NCI-H2196 treated with DMSO at 0.1 percent for 48 hours (cell line): ENCODE data around the gene EML6.

Experiments
- DNase-seq: peaks from one replicate; lab custom pipeline; 2025; ENCODE audit not compliant: unreplicated experiment; lab: John Stamatoyannopoulos, UW

Gene EML6

DNA sequence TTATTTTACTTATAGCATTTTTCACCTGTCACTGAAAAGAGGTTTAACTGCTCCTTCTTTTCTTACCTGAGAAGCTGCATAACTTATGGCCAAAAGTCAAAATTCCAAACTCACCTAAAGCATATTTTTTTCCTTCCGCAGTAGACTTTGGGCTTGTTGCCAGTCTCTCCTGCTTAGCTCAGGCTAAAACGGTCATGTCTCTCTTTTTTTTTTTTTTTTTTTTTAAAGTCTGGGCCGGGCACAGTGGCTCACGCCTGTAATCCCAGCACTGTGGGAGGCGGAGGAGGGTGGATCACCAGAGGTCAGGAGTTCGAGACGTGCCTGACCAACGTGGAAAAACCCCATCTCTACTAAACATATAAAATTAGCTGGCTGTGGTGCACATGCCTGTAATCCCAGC, 213.3 kb downstream of the EML6 start:
- DNase-seq, result no peak

DNA sequence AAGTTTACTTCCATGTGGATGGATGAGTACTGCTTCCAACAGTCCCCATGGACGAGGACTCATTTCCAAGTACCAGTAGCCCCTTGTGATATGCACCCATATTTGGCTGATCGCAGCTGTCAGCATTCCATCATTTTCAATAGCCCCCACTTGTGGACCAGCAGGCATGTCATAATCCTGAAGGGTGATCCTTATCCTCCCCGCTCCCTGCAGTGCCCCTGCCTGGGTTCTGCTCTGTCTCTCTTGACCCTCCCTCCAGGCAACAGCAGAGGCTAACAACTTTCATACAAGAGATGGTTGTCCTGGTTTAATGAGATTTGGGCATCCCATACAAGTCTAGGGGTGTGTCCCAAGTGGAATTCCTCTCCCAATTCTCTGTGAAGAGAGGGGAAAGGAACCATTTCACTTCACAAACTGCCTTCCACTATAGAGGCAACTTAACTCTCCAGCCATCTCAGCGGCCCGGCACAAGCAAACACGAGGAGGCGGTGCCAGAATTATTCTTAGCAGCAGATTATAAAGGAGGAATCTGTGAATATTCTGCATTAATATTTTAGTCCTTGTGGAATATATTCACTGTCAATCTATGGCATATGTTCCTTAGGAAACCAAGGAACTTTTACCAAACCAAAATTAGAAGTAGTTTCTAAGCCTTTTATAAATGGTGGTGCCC, 216.1 kb downstream of the EML6 start:
- no peak for DNase-seq

DNA sequence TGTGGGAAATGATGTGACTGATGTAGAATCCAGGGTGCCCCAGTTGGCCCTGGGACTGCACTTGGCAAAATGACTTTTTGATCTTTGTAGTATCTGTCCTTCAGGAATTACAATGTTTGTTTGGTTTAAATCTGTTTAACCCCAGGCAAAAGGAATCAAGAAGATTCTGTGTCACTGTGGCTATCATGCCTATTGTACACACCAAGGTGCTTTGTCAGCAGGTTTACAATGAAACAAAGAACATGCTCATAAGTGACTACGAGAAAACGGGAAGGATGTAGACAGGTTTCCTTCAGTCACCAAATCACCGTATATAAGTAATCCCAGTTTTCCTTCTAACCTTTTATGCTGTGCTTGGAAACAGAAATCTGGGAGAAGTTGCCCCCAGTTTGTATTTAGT, 217.3 kb downstream of the EML6 start:
- no peak for DNase-seq

DNA sequence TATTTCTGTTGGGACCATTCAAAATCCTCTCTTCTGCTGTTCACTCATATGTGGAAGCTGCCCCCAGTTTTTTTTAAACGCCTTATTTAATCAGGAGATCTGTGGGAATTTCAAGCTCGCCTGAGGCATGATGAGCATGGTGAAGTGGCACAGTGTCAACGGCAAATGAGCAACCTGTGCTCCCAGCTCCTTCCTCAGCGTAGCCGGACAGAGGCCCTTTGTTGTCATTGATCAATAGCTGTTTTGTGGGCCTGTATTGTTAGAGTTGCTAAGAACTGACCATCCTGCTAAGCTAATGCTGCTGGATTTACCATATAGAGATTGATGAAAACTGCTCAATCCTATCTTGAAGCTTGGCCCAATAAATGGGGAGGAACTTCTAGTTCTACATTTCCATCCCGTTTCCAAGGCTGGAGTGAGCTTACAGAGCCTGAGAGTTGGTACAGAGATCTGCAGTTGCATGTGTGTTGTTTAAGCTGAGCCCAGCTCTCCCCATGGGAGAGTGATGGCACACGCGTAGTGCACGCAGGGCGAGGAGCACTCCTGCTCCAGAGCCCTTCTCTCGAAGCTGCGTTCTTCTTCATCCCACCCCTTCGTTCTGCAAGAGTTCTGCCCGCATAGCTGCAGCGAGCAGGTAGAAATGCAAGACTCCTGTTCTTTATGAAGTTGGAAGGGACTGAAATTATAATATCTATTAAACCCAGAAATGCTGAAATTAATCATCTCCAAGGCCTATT, 218.0 kb downstream of the EML6 start:
- no peak for DNase-seq

DNA sequence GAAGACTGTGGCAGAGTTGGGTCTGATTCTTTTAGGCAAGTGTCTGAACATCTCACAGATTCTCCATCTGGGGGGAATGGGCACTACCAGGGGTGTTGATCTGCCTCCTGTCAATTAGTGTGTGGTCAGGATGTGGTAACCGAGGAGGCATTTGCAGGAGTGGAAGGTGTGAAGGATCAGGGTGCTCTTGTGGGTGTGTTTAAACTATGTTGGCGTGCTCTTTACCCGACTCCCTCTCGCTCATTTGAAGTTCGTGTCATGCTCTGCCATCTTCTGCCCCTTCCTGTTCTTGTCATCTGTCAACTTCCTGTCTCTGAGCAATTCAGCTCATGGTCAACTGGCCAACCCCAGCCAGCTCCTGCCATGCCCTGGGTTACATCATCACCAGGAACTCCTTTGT, 218.9 kb downstream of the EML6 start:
- DNase-seq, result no peak

DNA sequence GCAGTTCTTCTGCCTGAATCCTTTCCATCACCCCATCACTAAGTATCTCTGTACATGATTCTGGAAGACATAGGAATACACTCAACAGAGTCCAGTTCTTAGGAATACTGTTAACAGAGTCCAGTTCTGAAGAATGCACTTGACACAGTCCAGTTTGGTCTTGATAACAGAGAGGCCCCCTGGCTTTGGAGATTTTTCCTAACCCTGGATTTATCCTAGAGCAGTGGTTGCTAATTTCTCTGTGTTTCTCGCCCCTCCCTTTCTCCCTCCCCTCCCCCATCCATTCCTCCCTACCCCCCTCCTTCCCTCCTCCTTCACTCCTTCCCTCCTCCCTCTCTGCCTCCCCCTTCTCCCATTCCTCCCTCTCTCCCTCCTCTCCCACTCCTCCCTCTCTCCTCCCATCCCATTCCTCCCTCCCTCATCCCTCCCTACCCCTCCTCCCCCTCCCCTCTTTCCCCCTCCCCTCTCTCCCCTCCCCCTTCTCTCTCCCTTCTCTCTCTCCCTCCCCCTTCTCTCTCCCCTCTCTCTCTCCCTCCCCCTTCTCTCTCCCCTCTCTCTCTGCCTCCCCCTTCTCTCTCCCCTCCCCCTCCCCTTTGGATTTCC, 221.4 kb downstream of the EML6 start:
- no peak for DNase-seq

DNA sequence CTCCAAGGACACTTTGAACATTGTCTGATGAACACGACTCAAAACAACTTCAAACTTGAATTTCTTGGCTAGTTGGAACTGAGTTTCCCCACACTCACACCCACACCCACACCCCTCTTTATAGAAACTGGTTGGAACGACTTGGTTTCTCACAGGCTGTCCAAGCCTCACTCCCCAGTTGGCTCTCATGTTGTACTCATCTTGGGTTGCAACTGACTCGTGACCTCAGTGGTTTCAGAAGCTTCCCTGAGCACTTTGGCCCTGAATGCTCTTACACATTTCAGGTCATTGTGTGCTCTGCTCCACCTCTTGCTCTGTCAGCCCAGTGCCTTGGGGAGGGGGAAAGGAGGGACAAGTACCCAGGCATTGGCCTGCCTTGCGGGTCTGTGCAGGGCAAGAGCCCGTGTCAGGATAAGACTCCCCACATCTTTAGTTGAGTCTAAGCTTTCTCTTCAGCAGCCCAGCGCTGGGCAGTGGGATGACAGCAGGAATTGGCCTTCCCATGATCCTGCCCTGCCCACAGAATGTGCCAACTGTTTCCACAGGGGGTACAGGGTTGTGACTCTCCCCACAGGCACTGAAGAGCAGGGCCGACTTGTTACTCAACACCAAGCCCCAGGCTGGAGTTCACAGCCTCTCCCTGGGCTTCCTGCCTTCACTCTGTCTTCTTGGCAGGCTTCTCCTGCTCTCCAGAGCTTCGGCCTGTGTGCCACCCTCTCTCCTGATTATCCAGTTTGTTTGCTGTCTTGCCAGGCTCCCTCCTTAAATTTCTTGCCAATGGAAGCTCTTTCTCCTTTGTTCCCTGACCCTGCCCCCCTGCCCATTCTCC, 222.1 kb downstream of the EML6 start:
- no peak for DNase-seq

DNA sequence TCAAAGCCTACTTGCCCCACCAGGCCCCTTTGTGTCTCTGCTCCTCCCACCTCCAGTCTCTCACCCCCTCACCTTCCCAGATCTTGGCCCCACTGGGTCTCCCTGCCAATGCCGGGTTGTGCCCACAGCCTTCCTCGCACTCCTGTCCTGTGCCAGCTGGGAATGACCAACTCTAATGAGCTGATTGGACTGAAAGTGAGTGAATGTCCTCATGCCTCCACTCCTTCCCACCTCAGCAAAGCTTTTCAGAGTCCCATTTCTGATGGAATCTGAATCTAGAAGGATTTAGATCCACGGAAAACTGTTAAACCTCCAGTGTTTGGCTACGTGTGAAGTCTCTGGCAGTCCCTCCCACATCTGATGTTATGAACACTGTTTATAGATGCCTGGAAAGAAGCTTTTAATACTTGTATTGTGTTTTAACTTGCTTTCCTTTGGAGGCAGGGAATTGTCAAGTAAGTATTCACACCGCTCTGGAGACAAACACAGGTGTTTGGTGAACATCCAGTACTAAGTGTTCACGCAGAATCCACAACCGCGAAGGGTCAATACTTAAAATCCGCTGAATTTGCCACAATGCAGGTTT, 222.9 kb downstream of the EML6 start:
- DNase-seq, result no peak

DNA sequence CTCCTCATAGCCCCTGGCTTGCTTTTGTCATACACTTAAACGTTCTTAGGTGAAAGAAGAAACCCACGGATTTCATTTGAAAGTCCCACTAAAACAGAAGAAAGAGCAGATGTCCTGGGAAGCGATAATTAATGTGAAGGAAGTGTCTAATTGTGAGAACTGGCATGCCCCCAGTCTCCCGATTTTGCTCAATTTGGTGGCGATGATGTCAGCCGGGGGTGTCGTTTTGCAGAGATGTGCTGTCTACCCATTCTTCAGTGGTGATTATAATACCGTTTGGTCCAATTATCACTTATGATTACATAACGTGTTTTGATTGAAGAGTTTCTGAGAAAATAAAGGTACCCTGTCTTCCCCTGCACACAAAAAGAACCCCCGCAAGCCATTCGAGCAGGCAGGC, 223.7 kb downstream of the EML6 start:
- DNase-seq, result no peak

DNA sequence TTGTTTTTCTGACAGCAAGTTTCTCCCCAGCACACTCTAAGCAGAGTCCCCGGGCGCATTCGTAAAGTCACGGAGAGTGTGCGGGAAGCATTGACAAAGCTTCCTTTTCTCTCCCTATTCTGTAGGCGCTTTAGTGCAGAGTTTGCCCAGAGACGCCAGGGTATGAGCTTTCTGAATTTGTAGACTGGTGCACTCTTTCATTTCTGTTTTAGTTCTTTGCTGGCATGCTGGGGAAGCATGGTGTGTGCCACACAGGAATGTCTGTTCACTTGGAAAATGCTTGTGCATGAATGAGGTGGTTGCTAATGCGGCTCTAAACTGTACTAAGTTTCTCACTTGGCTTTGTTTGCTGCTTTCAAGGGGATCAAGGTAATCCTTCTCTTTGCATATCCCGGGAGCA, 224.2 kb downstream of the EML6 start:
- no peak for DNase-seq

DNA sequence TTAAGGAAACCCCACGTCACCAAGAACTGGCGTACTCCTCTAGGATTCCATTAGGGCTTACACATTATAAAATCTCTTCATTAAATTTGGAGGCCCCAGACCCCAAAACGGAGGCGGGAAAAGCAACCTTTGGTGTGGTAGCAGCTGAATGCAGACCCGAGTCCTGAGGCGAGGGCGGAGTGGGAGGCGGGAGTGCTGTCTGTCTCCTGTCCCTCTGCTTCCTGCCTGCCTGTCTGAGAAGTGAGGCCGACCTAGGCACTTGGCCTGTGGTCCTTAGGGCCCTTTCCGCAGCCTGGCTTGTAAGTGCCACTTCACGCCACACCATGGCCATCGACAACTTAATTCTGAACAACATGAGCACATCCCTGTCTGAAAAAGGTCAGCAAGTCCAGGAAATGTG, 224.7 kb downstream of the EML6 start:
- no peak for DNase-seq

DNA sequence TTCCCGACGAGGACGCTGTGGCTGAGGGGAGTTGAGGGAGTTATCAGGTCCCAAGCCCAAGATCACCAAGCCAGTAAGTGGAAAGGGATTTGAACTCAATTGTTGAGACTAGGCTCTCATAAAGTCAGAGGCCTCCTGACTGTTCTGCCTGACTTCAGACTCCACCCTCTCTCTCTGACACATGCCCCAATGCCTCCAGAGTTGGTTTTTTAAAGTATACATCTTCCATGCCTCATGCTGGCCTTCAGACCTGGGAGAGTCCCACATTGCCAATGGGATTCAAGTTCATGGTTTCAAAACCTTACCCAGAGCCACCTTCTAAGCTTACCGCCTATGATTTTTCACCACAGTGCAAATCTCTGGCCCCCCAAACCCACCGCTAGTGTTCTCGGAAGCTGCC, 226.0 kb downstream of the EML6 start:
- no peak for DNase-seq

DNA sequence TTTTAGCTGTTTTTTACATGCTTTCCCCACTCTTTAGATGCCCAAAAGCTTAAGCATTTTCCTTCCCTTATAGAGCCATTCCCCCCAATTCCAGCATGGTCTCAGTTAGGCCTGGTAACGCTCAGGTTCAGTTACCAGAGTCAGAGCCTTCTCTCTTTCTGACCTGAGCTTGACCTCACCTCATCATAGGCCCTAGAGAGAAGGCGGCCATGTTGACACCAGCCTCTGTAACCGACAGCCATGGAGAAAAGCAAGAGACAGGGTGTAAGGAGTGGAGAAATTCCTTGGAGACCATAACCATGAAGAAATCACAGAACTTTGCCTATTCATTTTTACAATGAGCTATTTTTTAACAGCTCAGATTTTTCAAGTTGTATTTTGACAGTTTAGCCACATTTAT, 227.3 kb downstream of the EML6 start:
- no peak for DNase-seq

DNA sequence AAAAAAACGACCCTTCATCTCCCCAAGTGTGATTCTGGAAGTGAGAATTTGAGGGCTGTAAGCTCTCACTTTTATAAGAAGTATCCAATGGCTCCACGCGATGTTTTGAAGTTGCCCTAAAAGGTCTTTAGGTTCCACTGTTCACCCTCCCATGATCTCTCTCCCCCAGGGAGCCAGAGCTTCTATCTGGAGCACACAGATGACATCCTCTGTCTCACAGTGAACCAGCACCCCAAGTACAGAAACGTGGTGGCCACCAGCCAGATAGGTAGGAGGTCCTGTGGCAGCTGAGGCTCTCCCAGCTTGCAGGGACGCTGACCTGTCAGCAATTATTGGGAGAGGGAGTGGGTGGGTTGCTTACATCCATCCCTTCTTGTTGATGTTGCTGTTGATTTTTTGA, 229.0 kb downstream of the EML6 start:
- DNase-seq, result no peak

DNA sequence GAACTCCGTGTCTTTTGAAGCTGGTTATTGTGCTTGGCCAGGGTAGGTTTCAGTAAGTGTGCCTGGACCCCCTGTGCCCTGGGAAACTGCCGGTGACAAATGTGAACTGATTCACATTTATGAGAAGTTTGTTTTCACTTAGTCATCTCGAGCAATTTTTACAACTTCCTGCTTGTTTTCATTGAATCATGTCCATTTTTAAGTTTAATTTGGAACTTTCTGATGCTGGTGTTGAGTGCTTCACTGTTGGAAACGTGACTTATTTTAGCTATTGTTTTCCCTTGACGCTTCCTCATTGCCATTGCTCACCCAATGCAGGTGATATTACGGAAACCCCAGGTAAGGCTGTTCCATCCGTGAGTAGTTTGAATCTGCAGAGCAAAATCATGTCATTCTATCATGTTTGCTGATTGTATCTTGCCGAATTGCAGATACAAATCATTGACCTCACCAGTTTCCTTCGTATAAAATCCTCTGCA, 229.6 kb downstream of the EML6 start:
- no peak for DNase-seq

DNA sequence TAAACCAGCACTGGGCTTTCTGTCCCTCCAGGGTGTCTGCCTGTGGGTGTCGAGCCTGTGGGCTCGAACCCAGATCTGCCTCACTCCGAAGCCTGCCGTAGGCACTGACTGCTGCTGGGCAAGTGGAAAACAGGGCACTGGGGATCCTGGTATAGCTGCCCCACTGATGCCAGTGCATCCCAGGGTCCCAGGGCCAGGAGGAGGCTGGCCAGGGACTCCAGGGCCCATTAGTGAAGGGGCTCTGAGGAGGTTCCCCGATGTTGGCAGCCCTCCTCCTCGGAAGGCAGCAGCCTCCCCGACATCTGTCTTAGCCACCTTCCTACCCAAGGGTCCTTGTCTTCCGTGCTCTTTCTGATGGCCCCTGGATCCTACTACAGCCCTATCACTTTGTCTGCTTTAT, 230.7 kb downstream of the EML6 start:
- no peak for DNase-seq

DNA sequence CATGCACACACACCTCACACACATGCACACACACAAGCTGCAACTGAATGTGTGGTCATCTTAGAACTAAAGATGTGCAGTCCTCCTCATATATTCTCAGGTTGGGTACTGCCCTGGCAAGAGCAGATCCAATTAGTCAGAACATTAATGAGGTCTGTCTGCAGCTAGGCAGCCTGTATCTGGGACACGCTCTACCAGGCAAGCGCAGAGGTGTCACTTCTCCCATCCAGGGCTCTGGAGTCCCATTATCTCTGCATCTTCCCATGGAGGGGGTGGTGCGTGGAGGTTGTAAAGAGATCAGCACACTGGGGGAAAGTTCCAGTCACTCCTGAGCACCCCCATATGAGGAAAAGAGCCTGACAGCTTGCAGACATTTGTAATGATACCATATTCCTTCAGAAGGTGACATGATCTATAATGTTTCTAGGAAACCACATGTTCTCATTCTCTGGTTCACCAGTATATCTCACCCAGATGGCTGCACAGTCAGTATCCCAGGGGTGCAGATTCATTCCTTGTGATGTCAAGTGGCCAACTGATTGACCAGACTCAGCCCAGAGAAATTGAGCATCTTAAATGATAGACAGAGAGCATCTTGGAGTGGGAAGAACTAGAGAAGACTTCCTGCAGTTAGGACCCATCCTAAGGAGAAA, 231.4 kb downstream of the EML6 start:
- DNase-seq, result no peak

DNA sequence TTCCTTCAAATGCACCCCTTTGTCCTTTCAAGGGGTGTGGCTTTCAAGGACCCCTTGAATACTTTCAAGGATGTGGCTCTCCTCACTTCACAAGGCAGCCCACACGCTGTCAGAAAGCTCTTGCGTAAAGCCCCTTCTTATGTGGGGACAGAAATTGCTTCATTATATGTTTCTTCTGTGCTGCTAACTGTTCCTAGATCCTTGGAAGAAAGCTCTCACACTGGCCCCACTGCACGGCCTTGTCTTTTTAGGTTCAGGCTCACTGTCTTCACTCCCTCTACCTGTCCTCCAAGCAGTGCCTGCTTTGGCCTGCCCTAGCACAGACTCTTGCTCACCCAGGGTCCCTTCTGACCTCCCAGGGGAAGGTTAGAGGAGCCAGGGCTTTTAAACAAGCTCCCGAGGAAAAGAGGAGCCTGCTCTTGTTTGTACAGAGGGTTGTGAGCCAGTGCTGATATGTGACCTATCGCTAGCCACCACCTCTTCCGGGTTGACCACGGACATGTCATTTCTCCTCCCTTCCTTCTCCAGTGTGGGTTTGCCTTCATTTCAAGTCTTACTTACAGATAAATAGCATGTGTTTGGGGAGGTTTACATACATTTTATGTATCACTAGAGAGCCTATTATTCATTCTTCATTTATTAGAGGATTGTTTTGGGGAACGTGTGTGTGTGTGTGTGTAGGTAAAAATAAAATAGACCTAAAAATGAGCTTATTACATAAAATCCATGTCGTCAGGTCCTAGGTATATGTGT, 232.1 kb downstream of the EML6 start:
- DNase-seq, result no peak

DNA sequence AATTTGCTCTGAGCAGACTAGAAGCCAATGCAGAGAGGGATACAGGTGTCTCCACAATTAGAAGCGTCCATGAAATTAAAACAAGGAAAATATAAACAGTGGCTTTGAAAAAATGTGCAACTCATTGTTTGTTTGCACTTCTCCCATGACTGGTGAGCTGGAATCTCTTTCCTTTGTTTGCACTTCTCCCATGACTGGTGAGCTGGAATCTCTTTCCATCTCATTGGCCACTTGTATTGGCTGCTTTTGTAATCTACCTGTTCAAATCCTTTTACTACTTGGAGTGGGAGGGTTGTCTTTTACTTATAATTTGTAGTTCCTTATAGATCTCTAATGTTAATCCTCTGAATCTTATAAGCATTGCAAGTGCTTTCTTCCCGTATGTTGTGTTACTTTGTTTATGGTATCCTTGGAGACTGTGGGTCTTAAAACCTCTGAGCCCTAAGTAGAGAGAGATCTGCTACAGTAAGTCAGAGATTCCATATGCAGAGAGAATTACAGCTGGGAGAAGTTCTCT, 232.7 kb downstream of the EML6 start:
- DNase-seq, result no peak
